Measurements from ENCODE around the gene CST6.

The CST6 gene

GRCh38 chr11:66062408-66062807, 50.6 kb downstream of the CST6 start:
- no peak overlapping the region for H3K9ac ChIP-seq (ENCODE audit: low read length)
- no peak for TF ChIP-seq EZH2 (optimal IDR thresholded peaks at IDR 0.05; ENCODE audit: low read depth, low read length)
- no peak for TF ChIP-seq EZH2phosphoT487 (IDR thresholded peaks at IDR 0.05; ENCODE audit: low read length)
- TF ChIP-seq CTCF (IDR thresholded peaks at IDR 0.05; ENCODE audit: low read length), result no peak
- H2AFZ ChIP-seq (ENCODE audit: low read length), result no peak overlapping the region
- DNase-seq, result no peak
- H3K9me2 ChIP-seq (replicated peaks; ENCODE audit: insufficient read depth, low read length), result no peaks in the 10 kb centered on the region
- H3K4me2 ChIP-seq (ENCODE audit: low read depth, low read length), result no peak overlapping the region
- no peak overlapping the region for H3K27ac ChIP-seq (ENCODE audit: low read length)
- no peaks in the 10 kb centered on the region for H3K27me3 ChIP-seq (replicated peaks; ENCODE audit: insufficient read depth, low read length)
- no peak overlapping the region for H3K4me3 ChIP-seq (ENCODE audit: low read length)
- no peaks in the 10 kb centered on the region for H3K9me3 ChIP-seq (replicated peaks; ENCODE audit: insufficient read depth, low read length)
- peaks cover 55% of the 10 kb centered on the region for H3K4me1 ChIP-seq (ENCODE audit: low read length)
- peaks cover 19% of the 10 kb centered on the region for H3K36me3 ChIP-seq (replicated peaks; ENCODE audit: insufficient read depth, low read length)
- peaks cover 93% of the 10 kb centered on the region for H3K79me2 ChIP-seq (ENCODE audit: low read length)
- H4K20me1 ChIP-seq (ENCODE audit: insufficient read depth, low read length), result peaks cover 28% of the 10 kb centered on the region
- H3F3A ChIP-seq (ENCODE audit: insufficient read depth, low read length), result peaks cover 66% of the 10 kb centered on the region
